AG09319 (cell line): ENCODE results near the gene UQCRC1.

Source experiments
- DNase-seq: peaks from one replicate; pipeline ENCODE4 v3.0.0-alpha.2; 2010; ENCODE audit warnings: low read depth; ENCODE audit errors: extremely low read depth
- CTCF ChIP-seq: IDR thresholded peaks from 2 replicates; pipeline ENCODE4 v1.5.1; 2011; ENCODE audit warnings: low read depth, mild to moderate bottlenecking, inconsistent platforms, low read length, moderate library complexity

Gene UQCRC1

GRCh38 chr3:48576647-48577046, 32.8 kb downstream of the UQCRC1 start:
- no peak for DNase-seq
- no peak for TF ChIP-seq CTCF

DNA sequence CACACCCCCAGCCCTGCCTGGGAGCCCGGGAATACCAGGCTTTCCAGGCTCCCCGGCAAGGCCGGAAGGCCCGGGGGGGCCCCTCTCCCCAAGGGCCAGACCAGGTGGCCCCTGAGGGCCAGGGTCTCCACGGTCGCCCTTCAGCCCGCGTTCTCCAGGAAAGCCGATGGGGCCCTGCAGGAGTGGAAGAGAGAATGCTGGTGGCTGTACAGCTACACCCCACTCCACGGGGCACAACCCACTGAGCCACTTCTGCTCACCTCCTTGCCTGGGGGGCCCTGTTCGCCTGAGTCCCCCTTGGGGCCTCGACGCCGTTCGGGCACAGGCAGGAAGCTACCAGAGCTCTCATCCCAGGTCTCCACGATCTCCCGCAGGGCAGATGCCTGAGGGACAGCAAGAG, 34.1 kb downstream of the UQCRC1 start:
- TF ChIP-seq CTCF, result no peak
- DNase-seq, result no peak

GRCh38 chr3:48573973-48574585, 35.4 kb downstream of the UQCRC1 start:
- TF ChIP-seq CTCF, result no peak
- no peak for DNase-seq

GRCh38 chr3:48572517-48572916, 36.9 kb downstream of the UQCRC1 start:
- DNase-seq, result no peak
- no peak for TF ChIP-seq CTCF

DNA sequence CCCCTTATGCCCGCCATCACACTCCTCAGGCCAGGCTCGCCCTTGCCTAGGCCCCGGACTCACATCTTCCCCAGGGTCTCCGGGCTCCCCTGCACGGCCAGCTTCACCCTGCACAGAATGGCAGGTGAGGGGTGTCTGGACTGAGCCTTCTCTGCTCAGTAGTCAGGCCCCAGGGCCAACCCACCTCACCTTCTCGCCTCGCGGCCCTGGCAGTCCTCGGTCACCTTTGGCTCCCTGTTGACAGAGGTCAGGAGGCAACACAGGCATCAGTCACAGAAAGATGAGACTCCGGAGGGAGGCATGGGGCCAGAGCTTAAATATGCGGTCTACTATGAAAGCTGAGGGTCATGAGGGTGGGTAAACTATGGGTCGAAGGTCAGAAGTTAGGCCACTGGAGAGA, 37.5 kb downstream of the UQCRC1 start:
- no peak for TF ChIP-seq CTCF
- DNase-seq, result no peak

GRCh38 chr3:48569808-48570450, 39.5 kb downstream of the UQCRC1 start:
- no peak for TF ChIP-seq CTCF
- DNase-seq, result no peak

- no peak for DNase-seq
- TF ChIP-seq CTCF, result no peak
Measured at GRCh38 chr3:48569400-48569799, 40.0 kb downstream of the UQCRC1 start.
